HG03108 (cell line): ENCODE measurements around the gene INTS15.
"Not testable (repeated sequence)": the region's sequence is repeated elsewhere in the genome, so short reads cannot be mapped to it uniquely, and the experiment has no call there.

ENCODE experiments used
- ATAC-seq: cut with Tn5 transposase; IDR thresholded peaks from one replicate; pipeline ENCODE4 v1.9.1; 2021; ENCODE audit warnings: moderate library complexity; ENCODE audit not compliant: unreplicated experiment

INTS15 gene

DNA sequence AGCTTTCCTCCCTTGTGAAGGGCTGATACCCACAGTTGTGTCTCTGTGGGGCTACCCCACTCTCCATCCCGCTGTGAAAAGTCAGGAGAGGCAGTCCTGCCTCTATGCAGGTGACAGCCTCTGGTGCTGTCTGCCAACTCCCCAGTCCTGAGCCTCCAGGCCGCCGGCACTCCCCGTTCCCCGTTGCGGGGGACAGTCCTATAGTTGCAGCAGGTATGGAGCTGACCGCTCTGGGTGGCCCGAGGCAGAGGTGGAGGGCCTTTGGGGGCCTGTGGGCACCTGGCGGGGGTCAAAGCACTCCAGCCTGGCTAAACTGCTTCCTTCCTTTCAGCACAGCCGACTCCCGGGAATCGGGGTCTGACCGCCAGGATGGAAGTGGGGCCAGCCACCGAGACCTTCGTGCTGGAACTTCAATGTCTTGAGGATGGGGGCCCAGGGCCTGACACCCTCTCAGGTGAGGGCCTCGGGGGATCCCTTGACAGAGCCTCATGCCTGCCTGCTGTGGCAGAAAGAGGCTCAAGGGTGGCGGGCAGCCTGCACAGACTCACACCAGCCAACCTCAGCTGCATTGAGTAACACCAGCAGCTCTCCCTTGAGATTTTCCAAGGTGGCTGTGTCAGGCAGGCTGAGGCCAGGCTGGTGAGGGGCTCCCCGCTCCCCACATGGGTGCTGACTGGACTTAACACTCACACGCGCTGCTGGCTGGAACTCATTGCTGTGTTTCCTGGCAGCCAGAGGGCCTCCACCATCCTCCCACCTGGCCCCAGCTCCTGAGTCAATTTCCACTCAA is 27.2 kb downstream of the INTS15 start:
- no peak for ATAC-seq

DNA sequence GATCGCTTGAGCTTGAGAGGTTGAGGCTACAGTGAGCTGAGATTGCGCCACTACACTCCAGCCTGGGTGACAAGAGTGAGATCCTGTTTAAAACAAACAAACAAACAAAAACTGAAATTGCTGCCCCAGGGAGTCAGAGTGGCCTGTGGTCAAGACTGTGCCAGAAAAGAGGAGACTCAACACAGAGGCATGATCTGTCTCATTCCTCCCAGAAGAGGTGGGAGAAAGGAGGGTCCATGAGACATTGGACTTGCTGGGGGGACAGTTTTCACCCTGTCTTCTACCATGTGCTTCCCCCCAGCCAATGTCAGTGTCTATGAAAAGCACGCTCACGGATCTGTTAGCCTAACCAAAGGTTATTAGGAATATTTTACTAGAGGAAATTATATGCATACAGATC is 28.8 kb downstream of the INTS15 start:
- ATAC-seq = no peak

DNA sequence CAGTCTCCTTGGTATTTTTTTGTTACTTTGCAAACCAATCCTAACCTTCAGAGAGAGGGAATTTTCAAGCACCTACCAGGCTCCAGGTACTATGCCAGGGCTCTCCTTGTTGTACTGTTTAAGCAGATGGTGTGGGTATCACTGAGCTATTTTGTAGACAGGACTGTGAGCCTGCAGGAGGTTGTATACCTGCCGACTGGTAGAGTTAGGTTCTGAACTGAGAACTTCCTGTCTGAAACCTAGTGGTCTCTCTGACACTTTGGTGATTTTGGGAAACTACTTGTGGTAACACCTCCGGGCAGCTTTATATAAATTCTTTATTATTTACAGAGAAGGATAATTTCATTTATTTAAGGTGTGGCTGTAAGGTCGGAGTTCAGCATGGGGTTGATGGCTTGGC is 30.1 kb downstream of the INTS15 start:
- no peak for ATAC-seq

DNA sequence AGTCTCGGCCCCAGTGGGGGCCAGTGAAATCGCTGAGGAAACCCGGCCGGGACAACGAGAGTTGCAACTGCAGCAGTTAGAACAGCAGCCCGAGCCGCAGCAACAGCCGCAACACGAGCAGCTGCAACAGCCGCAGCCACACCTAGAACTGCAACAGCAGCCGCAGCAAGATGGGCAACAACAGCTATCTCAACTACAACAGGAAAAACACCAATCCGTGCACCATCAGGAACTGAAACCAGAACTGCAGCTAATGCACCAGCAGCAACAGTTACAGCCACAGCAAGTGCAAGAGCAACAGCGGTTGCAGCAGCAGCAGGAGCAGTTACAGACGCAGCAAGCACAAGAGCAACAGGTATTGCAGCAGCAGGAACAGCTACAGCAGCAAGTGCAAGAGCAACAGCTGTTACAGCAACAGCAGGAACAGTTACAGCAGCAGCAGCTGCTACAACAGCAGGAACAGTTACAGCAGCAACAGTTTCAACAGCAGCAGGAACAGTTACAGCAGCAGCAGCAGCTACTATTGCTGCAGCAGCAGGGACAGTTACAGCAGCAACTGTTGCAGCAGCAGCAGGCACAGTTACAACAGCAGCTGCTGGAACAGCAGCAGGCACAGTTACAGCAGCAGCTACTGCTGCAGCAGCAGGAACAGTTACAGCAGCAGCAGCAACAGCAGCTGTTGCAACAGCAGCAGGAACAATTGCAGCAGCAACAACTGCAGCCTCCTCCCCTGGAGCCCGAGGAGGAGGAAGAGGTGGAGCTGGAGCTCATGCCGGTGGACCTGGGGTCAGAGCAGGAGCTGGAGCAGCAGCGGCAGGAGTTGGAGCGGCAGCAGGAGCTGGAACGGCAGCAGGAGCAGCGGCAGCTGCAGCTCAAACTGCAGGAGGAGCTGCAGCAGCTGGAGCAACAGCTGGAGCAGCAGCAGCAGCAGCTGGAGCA is 31.6 kb downstream of the INTS15 start:
- ATAC-seq = no peak

- no peak for ATAC-seq
Observed at GRCh38 chr7:6622134-6622710, 32.4 kb downstream of the INTS15 start.

- no peak for ATAC-seq
Observed at GRCh38 chr7:6623589-6624245, 33.9 kb downstream of the INTS15 start.

DNA sequence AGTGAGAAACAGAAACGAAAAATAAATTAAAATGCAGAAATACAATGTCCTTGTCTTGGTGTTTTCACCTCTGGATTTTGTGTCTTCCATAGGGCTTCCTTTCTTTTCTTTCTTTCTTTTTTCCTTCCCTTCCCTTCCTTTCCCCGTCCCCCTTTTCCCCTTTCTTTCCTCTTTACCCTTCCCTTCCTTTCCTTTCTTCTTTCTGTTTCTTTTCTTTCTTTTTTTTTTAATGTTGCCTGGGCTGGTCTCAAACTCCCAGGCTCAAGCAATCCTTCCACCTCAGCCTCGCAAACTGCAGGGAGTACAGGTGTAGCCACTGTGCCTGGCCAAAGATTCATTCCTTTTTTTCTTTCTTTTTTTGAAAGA is 34.4 kb downstream of the INTS15 start:
- ATAC-seq = no peak

GRCh38 chr7:6628045-6628444 is 38.2 kb downstream of the INTS15 start:
- ATAC-seq = no peak

- ATAC-seq = no peak
Observed at GRCh38 chr7:6630007-6630849, 40.4 kb downstream of the INTS15 start.

DNA sequence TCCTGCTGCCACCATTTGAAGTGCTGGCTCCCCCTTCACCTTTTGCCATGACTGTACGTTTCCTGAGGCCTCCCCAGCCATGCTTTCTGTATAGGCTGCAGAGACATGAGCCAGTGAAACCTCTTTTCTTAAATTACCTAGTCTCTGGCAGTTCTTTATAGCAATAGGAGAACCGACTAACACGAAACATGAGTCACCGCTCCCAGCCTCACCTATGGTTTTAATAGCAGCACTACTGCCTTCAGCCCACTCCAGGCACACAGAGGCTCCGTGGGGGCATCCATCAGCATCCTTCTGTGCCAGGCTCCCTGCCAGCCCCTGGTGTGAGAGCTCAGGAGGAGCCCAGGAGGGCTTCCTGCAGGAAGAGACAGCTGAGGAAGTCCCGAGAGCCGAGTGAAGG is 41.8 kb downstream of the INTS15 start:
- no peak for ATAC-seq

GRCh38 chr7:6634021-6634420 is 44.2 kb downstream of the INTS15 start:
- ATAC-seq = no peak

DNA sequence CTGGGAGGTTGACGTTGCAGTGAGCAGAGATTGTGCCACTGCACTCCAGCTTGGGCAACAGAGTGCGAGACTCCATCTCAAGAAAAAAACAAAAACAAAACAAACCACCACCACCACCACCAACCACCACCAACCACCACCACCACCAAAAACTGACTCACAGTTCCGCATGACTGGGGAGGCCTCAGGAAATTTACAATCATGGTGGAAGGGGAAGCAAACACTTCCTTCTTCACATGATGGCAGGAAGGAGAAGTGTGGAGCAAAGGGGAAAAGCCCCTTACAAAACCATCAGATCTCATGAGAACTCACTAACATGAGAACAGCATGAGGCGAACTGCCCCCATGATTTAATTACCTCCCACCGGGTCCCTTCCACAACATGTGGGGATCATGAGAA is 45.1 kb downstream of the INTS15 start:
- not testable (repeated sequence) for ATAC-seq

GRCh38 chr7:6636741-6637543 is 47.1 kb downstream of the INTS15 start, which contains the start of gene ZNF316:
TSS of gene ZNF316 (plus strand) at chr7:6637318. CDS start at chr7:6642410, 5,092 bp downstream.
- ATAC-seq = peak; percentile 60

DNA sequence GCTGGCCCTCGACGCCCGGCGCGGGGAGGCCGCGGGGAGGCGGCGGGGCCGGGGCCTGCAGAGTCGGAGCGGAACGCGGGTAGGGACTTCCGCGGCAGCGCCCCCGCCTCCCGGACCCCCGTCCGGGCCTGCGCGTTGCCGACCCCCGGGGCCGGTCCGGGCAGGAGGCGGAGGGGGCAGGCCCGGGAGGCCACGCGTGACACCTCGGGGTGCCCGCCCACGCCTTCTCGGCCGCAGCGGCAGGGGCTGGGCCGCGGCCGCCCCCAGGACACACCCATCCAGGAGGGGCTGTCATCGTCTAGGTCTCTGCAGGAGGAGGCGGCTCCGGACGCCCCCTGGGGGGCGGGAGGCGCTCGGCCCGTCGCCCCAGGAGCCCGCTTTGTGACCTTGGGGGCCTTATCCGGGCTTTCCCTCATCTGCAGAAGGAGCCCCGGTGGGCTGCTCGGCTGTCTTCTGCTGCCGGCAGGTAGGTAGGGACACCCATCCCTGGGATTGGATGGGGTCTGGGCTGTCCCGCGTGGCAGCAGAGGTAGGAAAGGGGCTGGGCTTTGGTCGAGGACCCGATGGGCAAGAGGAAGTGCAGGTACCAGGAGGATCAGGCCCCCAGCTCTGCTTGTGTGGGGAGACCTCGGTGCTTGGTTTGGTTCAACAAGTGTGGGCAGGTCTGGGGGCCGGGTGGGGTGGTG is 47.9 kb downstream of the INTS15 start:
- peak; percentile 67 for ATAC-seq

- no peak for ATAC-seq
Observed at GRCh38 chr7:6639032-6639431, 49.2 kb downstream of the INTS15 start.

DNA sequence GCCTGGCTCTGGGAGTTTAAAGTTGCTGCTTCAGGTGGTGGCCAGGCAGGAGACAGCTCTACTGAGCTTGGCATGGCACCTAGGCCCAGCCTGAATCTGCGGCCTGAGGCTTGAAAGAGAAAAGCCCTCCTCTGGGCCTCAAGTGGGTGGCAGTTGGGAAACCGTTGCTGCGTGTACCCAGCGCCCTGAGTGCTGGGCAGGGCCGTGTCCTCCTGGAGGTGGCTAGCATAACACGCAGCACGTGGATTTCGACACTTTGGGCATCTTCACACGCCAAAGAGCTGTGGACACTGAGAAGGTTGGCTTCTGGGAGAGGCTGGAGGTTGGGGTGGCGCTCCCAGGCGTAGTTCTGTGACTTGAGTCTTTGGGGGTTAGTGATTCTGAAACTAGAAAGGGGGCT is 49.8 kb downstream of the INTS15 start:
- no peak for ATAC-seq

GRCh38 chr7:6640246-6640721 is 50.5 kb downstream of the INTS15 start:
- no peak for ATAC-seq

GRCh38 chr7:6641305-6642035 is 51.6 kb downstream of the INTS15 start:
- ATAC-seq = no peak
